SKM-1 (cell line): Measurements from ENCODE around the gene SCN10A.

Source experiments
- DNase-seq: peaks from one replicate; lab custom pipeline; 2025; ENCODE audit not compliant: unreplicated experiment; lab: John Stamatoyannopoulos, UW

Gene SCN10A

DNA sequence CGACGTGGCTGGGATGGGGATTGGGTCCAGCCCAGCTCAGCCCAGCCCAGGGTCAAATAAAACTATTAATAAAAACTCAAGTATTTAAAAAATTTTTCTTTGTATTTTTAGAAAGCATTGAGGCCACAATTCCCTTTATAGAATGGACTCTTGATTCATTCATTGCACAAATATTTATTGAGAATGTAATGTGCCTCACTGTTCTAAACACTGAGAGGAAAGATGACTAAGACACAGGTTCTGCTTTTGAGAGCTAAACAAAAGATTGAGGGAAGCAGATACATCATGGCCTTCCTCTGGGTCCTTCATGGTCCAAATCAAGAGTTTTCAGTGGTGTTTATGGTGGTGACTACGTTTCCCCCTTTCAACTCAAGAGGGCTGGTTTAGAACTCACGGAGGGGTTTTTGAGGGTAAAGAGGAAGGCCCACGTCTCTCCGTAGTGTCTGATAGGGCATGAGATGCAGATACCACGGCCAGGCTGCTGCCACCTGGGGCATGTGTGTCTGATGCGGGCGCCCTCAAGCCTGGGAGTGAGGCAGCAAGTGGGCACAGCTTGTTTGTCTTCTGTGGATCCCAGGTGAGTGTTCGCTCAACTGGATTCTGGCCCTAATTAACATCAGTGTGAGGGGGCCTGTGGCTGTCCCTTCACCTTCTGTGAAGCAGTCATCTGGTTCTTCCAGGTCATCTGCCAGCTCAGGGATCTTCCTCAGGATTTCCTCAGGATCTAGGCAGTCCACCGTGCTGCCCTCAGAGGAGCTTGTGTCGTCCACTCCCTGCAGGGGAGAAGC is 93.0 kb downstream of the SCN10A start:
- DNase-seq: no peak

DNA sequence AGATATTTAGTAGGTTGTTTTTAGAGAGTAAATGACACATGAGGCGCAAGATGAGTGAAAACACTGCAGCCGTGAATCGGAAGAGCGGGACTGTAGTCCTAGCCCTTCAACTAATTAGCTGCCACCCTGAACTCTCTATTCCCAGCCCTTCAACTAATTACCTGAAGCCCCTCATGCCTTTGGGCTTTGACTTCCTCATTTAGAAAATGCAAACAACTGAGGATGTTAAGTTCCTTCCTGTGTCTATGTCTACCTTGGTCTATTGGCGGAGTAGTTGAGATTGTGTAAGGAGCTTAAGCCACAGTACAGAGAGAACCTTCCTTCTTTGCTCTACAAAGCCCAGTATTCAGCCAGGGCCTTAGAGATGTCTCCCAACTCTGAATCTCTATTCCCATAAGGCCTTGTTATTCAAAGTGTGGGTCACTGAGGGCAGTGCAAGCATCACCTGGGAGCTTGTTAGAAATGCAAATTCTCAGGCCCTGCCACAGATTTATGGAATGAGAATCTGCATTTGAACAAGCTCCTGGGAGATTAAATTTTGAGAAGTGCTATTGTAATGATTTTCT is 94.7 kb downstream of the SCN10A start:
- DNase-seq: peak; percentile 30

GRCh38 chr3:38720465-38720864 is 95.6 kb downstream of the SCN10A start:
- DNase-seq: no peak

DNA sequence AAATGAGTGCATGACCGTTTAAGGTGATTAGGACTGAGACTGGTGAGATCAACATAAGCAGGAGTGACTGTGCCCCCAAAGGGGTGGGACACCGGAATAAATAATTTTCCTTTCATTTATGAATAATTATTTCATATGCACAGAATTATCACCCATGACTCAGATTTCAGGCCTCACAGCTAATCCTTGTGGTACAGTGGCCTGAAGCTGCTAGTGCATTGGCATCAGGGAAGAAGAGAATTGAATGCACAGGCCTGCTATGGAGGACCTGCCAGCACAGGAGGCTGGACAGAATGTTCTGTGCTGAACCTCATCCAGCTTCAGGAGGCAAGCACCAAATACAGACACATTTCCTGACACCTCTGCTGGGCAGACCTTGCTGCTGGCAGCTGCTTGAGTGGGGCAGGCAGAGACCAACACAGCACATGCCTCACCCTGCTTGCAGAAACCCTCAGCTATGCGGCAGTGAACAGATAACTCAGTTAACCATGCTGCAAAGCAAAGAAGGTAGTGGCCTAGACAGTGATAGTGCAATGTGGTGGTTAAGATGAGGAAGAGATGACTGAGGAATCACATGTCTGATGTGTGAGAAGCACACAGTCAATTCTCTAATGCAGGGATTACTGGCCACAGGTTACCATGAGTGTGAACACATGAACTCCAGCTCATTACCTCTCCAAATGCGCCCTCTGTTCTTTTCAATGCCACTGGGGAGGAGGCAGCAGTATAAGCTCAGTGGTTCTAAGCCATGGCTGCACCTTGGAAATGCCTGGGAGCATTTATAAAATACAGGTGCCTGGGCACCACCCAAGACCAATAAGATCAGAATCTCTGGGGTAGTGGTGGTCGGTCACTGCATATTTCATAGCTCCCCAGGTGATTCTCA is 98.4 kb downstream of the SCN10A start:
- DNase-seq: no peak

DNA sequence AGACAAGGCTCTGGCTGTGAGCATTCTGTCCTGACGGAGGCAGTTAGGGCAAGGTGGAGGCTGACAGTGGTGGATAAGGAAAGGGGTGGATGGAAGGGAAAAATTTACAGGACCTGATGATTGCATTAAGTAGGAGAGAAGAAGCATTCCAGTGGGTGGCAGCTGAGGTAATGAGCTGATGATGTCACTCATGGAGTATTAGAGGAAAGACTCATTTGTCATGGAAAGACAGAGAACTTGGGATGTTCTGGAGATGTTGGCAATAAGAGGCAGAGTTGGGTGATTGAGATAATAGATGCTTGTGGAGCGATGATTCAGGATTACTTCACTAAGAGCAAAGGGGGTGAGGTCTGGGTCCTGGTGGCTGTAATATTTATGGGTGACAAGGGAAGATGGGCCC is 102.9 kb downstream of the SCN10A start:
- DNase-seq: no peak

DNA sequence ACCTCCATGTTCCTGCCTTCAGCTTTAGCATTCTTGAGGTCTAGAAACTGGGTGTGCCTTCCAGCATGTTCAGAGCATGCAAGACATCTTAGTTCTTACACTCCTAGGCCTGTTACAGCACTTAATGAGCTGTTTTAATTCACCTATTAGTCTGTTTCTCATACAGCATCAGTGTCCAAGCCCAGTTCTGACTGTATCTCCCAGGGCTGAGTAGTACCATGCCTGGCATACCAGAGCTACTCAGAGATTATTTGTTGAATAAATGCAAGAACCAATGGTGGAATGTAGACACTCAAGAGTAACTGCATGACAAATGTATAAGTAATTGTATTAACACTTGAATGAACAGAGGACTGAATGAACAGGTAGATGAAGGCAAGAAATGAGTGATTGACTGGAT is 104.7 kb downstream of the SCN10A start:
- no peak for DNase-seq

DNA sequence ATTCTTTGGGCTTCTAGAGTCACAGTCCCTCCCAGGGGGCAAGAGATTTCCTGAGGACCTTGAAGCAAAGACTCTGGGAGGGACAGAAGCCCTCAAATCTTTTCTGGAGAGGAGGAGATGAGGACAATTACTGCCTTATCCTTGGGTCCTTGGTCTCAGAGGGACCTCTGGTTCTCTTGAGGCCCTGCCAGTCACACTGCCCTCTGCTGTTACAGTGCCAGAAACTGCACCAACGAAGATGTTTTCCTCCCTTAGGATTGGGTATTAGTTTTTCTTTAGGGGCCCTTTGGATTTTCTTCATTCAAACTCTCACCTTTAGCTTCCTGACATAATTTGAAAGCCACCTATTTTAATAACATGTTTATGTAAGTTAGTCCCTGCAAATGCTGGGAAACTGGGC is 108.3 kb downstream of the SCN10A start:
- peak; percentile 0 for DNase-seq

DNA sequence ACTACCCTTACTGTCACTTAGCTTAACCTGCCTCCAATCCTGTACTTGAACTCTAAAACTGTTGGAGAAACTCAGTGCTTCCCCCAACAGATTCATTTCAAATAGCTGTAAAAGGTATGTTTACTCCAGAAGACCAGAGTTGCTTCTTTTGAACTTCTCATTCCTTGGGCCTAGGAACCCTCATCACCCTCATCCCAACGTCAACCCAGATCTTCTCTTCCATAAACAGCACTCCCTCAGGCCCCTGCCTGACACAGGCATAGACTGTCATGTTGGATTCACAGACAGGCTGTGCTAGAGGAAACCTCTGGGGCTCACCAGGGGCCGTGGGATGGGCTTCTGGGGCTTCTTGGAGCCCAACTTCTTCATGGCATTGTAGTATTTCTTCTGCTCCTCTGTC is 109.1 kb downstream of the SCN10A start:
- no peak for DNase-seq

GRCh38 chr3:38702231-38702630 is 113.8 kb downstream of the SCN10A start:
- no peak for DNase-seq

DNA sequence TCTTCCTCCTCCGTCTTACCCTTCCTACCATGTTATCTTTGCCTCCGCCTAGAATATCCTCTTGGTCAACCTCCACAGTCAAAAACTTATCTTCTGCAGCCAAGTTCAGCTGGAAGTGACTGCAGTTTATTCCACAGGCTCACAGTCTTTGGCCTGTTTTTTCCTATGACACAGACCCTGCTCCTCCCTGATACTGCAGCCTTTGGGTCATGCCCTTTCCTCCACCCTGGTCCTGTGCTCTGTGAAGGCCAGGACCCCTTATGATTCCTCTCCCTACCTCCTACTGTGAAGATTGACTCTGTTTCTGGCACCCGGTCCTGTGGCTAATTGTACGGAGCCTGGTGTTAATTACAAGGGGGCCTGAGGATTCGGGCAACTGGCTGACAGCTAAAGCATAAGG is 117.3 kb downstream of the SCN10A start:
- no peak for DNase-seq

GRCh38 chr3:38698061-38698460 is 118.0 kb downstream of the SCN10A start:
- no peak for DNase-seq

DNA sequence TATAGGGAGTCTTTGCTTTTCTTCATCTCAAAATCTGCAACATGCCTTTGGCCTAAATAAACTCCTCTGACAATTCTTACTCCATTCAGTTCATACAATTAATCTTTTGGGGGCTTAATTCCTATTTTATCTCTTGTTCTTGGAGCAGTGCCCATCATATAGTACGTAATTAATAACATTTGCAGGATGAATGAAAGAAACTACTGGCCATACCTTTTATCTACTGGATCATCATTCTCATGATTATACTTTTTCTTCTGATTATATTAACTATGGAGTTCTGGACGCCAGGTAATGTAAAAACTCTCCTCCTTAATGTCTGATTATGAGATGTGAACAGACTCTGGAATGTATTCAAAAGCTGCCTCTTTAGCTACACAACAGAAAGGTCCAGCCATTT is 120.0 kb downstream of the SCN10A start:
- no peak for DNase-seq

DNA sequence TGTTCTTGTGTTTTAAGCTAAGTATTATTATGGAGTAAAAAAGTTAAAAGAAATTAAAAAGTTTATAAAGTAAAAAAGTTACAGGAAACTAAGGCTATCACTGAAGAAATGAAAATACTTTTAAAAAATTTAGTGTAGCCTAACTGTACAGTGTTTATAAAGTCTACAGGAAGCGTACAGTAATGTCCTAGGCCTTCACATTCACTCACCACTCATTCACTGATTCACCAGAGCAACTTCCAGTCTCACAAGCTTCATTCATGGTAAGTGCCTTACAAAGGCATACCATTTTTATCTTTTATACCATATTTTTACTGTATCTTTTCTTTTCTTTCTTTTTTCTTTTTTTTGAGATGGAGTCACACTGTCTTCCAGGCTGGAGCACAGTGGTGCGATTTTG is 125.8 kb downstream of the SCN10A start:
- no peak for DNase-seq

DNA sequence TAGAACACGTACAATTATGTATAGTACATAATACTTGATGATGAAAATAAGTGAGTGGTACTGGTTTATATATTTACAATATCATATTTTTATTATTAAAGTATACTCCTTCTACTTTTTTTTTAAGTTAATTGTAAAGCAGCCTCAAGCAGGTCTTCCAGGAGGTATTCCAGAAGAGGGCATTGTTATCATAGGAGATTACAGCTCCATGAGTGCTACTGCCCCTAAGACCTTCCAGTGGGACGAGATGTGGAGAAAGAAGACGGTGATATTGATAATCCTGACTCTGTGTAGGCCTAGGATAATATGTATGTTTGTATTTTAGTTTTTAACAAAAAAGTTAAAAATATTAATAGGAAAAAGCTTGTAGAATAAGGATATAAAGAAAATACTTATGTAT is 126.2 kb downstream of the SCN10A start:
- no peak for DNase-seq

DNA sequence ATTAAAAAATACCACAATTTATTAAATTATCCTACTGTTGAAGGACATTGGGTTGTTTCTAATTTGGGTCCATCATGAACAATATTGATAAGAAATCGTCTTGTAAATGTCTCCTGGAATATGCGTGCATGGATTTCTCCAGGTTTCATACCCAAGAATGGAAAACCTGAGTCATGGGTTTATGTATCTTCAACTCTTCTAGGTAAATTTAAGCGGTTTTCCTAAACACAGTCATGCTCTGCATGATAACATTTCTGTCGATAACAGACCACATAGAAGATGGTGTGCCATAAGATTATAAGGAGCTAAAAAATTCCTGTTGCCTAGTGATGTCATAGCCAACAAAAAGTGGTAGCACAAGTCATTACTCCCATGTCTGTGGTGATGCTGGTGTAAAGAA is 126.7 kb downstream of the SCN10A start:
- DNase-seq: no peak

DNA sequence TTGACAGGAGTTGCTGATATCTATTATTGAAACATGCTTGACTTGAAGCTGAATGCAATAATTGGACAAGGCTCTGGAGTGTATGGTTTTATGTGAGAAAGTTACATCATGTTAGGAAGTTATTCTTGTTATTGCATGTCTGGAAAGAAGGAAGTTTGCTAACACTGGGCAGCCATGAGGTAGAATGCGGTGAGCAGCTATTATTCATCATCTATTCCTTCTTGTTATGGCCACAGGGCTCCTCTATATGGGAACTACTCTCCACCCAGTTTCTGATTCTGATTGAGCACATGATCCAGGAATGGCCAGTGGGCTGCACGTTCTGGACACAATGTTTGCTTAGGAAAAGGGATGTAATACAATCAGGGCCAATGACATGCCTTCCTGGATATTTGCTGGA is 128.7 kb downstream of the SCN10A start:
- peak; percentile 71 for DNase-seq

GRCh38 chr3:38684546-38684945 is 131.5 kb downstream of the SCN10A start:
- no peak for DNase-seq

DNA sequence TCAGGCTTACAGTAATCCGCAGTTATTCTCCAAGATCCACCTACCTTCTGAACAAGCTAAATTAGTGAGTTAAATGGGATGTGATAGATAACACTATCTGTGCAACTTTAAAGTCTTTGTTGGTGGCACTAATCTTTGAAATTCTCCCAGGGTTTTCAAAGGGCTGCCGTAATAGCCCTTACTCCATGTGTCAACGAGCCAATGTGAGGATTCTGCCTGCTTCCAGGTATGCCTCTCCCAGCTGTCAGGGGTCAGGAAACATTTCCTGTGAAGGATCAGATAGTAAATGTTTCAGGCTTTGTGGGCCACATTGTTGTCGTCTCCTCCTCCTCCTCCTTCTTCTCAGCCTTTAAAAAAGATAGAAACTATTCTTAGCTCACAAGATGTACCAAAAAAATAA is 146.3 kb downstream of the SCN10A start:
- no peak for DNase-seq

- peak; percentile 36 for DNase-seq
These were observed 153.5 kb downstream of the SCN10A start for GRCh38 chr3:38662544-38662943.

DNA sequence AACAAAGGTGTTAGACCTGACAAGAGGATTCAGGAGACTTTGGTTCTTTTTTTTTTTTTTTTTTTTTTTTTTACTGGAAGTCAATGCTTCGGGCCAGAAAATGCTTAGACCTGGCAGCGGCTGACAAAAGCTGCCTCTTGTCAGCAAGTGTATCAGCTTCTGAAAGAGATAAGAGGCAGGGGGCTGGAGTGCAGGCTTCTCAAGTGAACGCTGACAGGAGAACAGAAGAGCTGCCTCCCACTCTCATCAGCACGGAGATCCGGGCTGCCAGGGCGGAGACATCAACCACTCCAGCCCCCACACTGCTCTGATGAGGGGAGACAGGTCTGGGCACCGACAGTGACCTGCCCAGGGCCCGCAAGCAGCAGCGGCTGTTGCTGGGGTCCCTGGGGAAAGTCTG is 157.2 kb downstream of the SCN10A start:
- DNase-seq: no peak

DNA sequence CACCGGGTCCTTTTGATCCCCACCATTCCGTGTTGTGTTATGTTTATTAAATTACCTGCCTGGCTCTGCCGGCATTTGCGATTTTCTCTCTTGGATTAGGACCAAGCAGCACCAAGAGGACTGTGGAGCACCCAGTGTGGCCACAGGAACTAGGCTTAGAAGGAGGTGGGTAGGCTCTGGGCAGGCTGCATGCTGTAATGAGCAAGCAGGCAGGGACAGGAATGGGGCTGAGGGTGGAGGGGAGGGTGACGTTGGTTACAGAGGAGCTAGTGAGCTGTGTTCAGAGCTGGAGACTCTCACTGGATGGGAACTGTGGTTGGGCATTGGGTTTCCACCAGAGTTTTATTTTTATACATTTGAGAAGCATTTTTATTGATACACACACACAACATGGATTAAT is 158.6 kb downstream of the SCN10A start:
- no peak for DNase-seq

- peak; percentile 49 for DNase-seq
These were observed 160.2 kb downstream of the SCN10A start for GRCh38 chr3:38655708-38656300.
